SIG-M5 treated with dmso at 0.1 percent for 504 hours (cell line): ENCODE data around the gene VASN.
A peak's percentile ranks its signal among the peaks of the same experiment; 100 is the strongest.
"Not testable (repeated sequence)": the region's sequence is repeated elsewhere in the genome, so short reads cannot be mapped to it uniquely, and the experiment has no call there.

Experiments
- DNase-seq: peaks from one replicate; lab custom pipeline; 2025; ENCODE audit not compliant: unreplicated experiment; lab: John Stamatoyannopoulos, UW

VASN gene

GRCh38 chr16:4371357-4372000, at the start of gene VASN:
TSS of gene VASN (plus strand) at chr16:4371848. CDS start at chr16:4380878, 9,030 bp downstream.
- no peak for DNase-seq

DNA sequence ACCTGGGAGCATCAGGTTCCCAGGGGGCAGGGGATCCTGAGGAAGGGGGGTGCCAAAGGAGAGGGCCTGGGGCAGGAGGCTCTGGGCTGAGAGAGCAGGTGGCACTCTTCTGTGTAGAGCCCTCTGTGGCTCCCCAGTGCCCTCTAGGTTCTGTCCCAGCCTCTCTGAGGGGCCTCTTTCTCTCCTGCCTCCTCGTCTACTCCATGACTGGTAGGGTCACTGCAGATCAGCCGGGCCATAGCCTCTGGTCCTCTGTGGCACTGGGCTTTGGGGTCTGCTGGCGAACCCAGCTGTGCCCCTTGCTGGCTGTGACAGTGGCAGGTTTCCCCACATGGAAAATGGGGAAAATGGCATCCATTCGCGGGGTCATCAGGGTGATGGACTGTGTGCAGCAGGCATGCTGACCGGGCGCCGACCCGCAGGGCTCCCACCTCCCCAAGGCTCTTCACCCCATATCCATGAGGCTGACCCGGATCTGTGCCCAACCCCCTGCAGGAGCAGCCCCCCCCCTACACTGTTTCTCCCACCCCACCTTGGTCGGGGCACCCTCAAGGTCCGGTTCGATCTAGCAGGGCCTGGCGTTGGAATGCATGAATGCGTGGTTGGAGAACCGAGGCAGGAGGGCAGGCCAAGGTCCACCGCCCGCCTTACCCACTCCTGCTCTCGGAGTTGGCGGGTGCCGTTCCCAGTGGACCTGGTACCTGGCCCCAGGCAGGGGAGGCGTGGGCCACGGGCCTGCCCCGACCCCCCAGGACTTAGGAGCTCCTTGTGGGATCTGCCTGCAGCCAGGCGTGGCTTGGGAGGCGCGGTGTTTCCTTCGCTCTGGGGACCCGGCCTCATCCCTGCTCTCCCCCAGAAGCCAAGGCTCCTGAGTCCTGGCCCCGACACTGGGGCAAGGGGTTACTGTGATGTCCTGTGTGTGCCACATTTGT, 49.3 kb upstream of the VASN start:
- DNase-seq, result no peak

GRCh38 chr16:4323071-4323844, 48.4 kb upstream of the VASN start:
- DNase-seq, result no peak

GRCh38 chr16:4323845-4324488, 47.7 kb upstream of the VASN start:
- no peak for DNase-seq

- no peak for DNase-seq
Observed at GRCh38 chr16:4324492-4325252, 47.0 kb upstream of the VASN start.

DNA sequence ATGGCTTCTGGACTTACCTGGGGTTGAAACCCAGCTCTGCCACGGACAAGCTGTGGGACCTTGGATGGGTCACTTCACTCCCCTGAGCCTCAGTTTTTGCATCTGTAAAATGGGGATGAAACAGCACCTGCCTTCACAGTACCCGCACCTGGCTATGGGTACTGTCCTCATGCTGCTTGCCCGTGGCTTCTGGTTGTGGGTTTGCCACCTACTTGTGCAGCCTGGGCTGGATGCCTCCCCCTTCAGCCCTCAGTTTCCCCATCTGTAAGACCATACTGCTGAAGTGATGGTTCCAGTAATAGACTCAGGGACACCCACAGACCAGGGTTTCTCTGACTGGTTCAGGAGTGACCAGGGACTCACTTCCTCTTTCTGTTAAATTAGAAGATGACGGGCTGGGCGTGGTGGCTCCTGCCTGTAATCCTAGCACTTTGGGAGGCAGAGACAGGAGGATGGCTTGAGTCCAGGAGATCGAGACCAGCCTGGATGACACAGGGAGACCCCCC, 46.3 kb upstream of the VASN start:
- peak; percentile 68 for DNase-seq

DNA sequence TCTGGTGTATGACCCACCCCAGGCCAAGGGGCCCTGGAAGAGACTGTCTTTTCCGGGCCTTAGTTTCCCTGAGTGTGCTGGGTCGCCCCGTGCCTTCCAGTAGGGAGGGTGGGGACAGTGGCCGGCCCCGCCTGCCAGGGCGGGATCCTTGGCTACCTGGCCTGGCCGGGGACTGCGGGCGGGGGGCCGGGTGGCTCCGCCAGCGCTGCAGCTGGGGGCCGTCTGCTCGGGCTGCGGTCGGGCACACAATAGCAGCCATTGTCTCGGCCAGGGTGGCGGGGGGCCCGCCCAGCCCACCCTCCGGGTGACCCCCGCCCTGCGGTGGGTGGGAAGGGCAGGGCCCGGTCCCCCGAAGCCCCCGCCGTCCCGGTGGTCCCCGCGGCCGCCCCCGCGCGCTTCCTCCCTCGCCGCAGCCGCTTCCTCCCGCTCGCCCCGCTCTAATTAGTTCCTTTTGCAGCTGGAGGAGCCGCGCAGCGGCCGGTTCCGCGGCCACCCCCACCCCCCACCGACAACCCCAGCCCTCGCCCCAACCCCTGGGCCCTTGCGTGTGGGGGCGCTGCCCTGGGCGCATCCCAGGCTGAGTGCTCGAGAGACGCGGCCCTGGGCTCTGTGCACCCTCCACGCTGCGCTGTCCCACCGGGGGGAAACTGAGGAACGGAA, 44.1 kb upstream of the VASN start:
- no peak for DNase-seq

DNA sequence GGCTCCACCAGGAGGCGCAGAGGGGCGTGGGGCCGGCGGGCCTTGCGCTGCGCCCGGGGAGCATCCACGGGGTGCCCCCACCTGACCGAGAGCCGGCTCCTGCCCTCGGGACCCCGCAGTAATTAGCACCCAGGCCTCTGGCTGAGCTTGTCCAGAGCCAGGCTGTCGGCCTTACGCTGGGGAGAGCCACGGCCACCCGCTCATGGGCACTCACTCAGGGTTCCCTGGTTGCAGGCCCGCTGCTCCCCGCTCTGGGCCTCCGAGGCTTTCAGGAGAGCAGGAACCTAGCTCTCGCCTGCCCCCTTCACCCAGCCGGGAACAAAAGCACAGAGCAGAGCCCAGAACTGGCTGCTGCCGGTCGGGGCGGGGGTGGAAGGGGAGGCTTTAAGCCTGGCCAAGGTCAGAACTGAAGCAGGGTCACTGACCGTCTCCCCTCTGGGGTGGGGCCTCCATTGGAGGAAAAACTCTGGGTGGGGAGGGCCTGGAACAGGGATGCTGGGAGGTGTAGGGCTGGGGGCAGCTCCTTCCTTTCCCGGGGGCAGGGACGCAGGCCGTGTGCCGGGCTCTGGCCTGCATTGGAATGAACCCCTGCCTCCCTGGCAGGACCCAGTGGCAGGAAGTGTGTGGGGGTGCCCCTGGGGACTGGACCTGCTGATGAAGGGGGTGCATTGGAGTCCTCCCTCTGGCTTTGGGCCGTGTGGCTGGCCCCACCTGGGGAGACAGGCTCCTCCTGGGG, 43.4 kb upstream of the VASN start:
- DNase-seq, result peak; percentile 42

- no peak for DNase-seq
Observed at GRCh38 chr16:4328782-4329775, 42.6 kb upstream of the VASN start.

- peak; percentile 16 for DNase-seq
Observed at GRCh38 chr16:4330277-4330874, 41.3 kb upstream of the VASN start.

GRCh38 chr16:4332083-4332482, 39.6 kb upstream of the VASN start:
- DNase-seq, result no peak

DNA sequence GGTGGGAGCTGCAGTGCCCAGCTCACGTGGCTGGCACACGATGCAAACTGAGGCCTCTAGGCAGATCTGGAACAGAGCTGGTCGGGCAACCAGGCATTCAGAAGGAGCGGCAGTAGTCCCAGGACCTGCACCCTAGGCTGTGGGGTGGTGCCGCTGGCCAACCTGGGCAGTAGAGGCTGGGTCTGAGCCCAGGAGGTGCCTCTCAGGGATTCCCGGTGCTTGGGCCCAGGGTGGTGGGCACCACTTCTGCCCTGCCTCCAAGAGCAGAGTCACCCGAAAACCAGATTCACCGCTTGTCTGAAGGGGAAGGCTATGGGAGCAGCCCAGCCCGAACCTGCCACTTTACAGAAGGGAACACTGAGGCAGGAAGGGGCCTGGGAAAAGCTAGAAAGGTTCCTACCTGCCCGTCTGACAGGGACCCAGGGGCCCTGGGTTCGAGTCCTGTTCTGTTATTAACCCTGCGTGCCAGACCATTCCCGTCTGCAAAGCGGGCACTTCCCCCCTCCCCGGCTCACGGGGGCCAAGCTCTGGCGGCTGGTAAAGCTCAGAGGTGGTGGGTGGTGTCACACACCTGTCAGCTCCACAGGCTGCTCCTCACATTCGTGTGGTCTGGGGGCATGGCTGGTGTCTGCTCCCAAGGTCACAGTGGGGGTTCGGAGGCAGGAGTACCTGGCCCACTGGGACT, 38.9 kb upstream of the VASN start:
- DNase-seq, result no peak

DNA sequence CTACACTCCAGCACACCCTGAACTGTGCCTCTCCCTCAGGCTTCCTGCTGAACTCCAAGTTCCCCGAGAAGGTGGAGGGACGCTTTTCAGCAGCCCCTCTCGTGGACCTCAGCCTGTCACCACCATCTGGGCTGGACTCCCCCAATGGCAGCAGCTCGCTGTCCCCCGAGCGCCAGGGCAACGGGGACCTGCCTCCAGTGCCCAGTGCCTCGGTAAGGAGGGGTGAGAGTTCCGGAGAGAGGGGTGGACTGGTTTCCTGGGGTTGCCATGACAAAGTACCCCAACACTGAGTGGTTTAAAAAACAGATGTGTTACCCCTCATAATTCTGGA, 38.4 kb upstream of the VASN start:
- DNase-seq, result no peak

GRCh38 chr16:4333714-4334113, 37.9 kb upstream of the VASN start:
- DNase-seq, result not testable (repeated sequence)

GRCh38 chr16:4334724-4335495, 36.7 kb upstream of the VASN start:
- no peak for DNase-seq
